Skeletal muscle satellite cell (primary cell): Measurements from ENCODE around the gene ZGRF1.
"Not testable (repeated sequence)": the region's sequence is repeated elsewhere in the genome, so short reads cannot be mapped to it uniquely, and the experiment has no call there.

Source experiments
- H3K27me3 ChIP-seq: 2 replicates; pipeline ENCODE4 v1.7.0; 2013; ENCODE audit warnings: low read length; ENCODE audit not compliant: control insufficient read depth, insufficient read depth
- H3K36me3 ChIP-seq: 2 replicates; pipeline ENCODE4 v1.7.0; 2013; ENCODE audit warnings: mild to moderate bottlenecking, control low read depth, low read length; ENCODE audit not compliant: insufficient read depth
- H3K4me1 ChIP-seq: 2 replicates; pipeline ENCODE4 v1.7.0; 2013; ENCODE audit warnings: low read length; ENCODE audit not compliant: control insufficient read depth, insufficient read depth
- H3K4me2 ChIP-seq: 2 replicates; pipeline ENCODE4 v1.7.0; 2013; ENCODE audit warnings: mild to moderate bottlenecking, low read length
- H3K4me3 ChIP-seq: 2 replicates; pipeline ENCODE4 v1.7.0; 2013; ENCODE audit warnings: low read length
- H3K9ac ChIP-seq: 2 replicates; pipeline ENCODE4 v1.7.0; 2013; ENCODE audit warnings: mild to moderate bottlenecking, low read depth, low read length, moderate library complexity
- H3K9me3 ChIP-seq: replicated peaks from 2 replicates; pipeline ENCODE4 v1.7.0; 2013; ENCODE audit warnings: mild to moderate bottlenecking, control low read depth, low read length

ZGRF1 gene

DNA sequence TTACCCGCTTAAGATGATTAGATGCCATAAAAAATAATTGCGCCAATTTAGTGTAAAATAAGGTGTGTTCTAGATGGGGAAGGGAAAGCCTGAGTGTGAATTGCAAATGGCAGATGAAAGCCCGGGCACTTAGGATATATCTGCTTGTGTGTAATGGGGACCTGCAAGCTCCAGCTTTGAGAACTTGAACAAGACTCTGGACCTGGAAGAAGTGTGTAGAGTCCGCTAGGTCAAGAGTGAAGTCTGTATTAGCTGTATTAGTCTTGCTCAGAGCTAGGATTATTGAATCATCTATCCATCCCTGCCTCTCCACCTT is 124.9 kb downstream of the ZGRF1 start:
- no peaks in the 10 kb centered on the region for H3K9me3 ChIP-seq
- H3K4me2 ChIP-seq = no peak overlapping the region
- peaks cover 87% of the 10 kb centered on the region for H3K27me3 ChIP-seq
- H3K9ac ChIP-seq = no peak overlapping the region
- peaks cover 28% of the 10 kb centered on the region for H3K4me1 ChIP-seq
- H3K36me3 ChIP-seq = no peaks in the 10 kb centered on the region
- H3K4me3 ChIP-seq = no peak overlapping the region

- peaks cover 25% of the 10 kb centered on the region for H3K4me1 ChIP-seq
- peaks cover 87% of the 10 kb centered on the region for H3K27me3 ChIP-seq
- H3K4me3 ChIP-seq = no peak overlapping the region
- H3K9ac ChIP-seq = no peak overlapping the region
- no peak overlapping the region for H3K4me2 ChIP-seq
- H3K9me3 ChIP-seq = no peaks in the 10 kb centered on the region
- no peaks in the 10 kb centered on the region for H3K36me3 ChIP-seq
These were observed 125.5 kb downstream of the ZGRF1 start for GRCh38 chr4:112511093-112511802.

- peaks cover 20% of the 10 kb centered on the region for H3K4me1 ChIP-seq
- H3K9me3 ChIP-seq = no peaks in the 10 kb centered on the region
- H3K36me3 ChIP-seq = no peaks in the 10 kb centered on the region
- H3K9ac ChIP-seq = no peak overlapping the region
- H3K4me2 ChIP-seq = peak overlapping the region; percentile 81
- peak overlapping the region; percentile 28 for H3K4me3 ChIP-seq
- H3K27me3 ChIP-seq = peaks cover 83% of the 10 kb centered on the region
These were observed 126.2 kb downstream of the ZGRF1 start for GRCh38 chr4:112510291-112511092.

- Histone ChIP-seq H3K9me3 (no peaks in the 10 kb centered on the region), H3K9ac (no peak overlapping the region), H3K4me3 (peak overlapping the region; percentile 28), H3K36me3 (no peaks in the 10 kb centered on the region), H3K4me1 (peaks cover 10% of the 10 kb centered on the region), H3K4me2 (peak overlapping the region; percentile 81), H3K27me3 (peaks cover 79% of the 10 kb centered on the region)
These were observed 127.2 kb downstream of the ZGRF1 start for GRCh38 chr4:112509243-112510141.

GRCh38 chr4:112508356-112508755 is 128.4 kb downstream of the ZGRF1 start:
- Histone ChIP-seq H3K4me2 (no peak overlapping the region), H3K27me3 (peaks cover 79% of the 10 kb centered on the region), H3K4me3 (no peak overlapping the region), H3K4me1 (peaks cover 10% of the 10 kb centered on the region), H3K36me3 (no peaks in the 10 kb centered on the region), H3K9ac (no peak overlapping the region), H3K9me3 (no peaks in the 10 kb centered on the region)

GRCh38 chr4:112504807-112505206 is 131.9 kb downstream of the ZGRF1 start:
- Histone ChIP-seq H3K9ac (no peak overlapping the region), H3K4me2 (no peak overlapping the region), H3K4me1 (peaks cover 5% of the 10 kb centered on the region), H3K9me3 (no peaks in the 10 kb centered on the region), H3K4me3 (no peak overlapping the region), H3K36me3 (no peaks in the 10 kb centered on the region), H3K27me3 (peaks cover 66% of the 10 kb centered on the region)

GRCh38 chr4:112502871-112503270 is 133.8 kb downstream of the ZGRF1 start:
- Histone ChIP-seq H3K27me3 (peaks cover 47% of the 10 kb centered on the region), H3K36me3 (no peaks in the 10 kb centered on the region), H3K4me1 (no peaks in the 10 kb centered on the region), H3K9ac (no peak overlapping the region), H3K9me3 (no peaks in the 10 kb centered on the region), H3K4me3 (no peak overlapping the region), H3K4me2 (no peak overlapping the region)

DNA sequence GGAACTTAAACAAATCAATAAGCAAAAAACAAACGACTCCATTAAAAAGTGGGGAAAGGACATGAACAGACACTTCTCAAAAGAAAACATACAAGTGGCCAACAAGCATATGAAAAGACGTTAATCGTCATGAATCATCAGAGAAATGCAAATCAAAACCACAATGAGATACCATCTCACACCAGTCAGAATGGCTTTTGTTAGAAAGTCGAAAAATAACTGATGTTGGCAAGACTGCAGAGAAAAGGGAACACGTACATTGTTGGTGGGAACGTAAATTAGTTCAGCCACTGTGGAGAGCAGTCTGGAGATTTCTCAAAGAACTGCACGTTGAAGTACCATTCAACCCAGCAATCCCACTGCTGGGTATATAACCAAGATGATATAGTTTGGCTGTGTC is 144.4 kb downstream of the ZGRF1 start:
- Histone ChIP-seq H3K9me3 (no peaks in the 10 kb centered on the region), H3K4me1 (no peaks in the 10 kb centered on the region), H3K27me3 (peaks cover 7% of the 10 kb centered on the region), H3K4me3 (no peak overlapping the region), H3K4me2 (no peak overlapping the region), H3K9ac (no peak overlapping the region), H3K36me3 (no peaks in the 10 kb centered on the region)

- H3K36me3 ChIP-seq, H3K4me3 ChIP-seq, H3K4me1 ChIP-seq, H3K9me3 ChIP-seq, H3K9ac ChIP-seq, H3K4me2 ChIP-seq: not testable (repeated sequence)
- peaks cover 15% of the 10 kb centered on the region for H3K27me3 ChIP-seq
These were observed 145.9 kb downstream of the ZGRF1 start for GRCh38 chr4:112490808-112491207.
